GM20000 (cell line): Measurements from ENCODE around the gene HTT.

Experiments used
- DNase-seq: peaks from one replicate; pipeline ENCODE4 v3.0.0; 2012; ENCODE audit warnings: low spot score
- TF ChIP-seq, protein P1 (sequence below): IDR thresholded peaks from 2 replicates; pipeline ENCODE4 v1.5.1; 2012; ENCODE audit warnings: mild to moderate bottlenecking, control low read depth; ENCODE audit errors: extremely low read depth, missing control alignments

The HTT gene

DNA sequence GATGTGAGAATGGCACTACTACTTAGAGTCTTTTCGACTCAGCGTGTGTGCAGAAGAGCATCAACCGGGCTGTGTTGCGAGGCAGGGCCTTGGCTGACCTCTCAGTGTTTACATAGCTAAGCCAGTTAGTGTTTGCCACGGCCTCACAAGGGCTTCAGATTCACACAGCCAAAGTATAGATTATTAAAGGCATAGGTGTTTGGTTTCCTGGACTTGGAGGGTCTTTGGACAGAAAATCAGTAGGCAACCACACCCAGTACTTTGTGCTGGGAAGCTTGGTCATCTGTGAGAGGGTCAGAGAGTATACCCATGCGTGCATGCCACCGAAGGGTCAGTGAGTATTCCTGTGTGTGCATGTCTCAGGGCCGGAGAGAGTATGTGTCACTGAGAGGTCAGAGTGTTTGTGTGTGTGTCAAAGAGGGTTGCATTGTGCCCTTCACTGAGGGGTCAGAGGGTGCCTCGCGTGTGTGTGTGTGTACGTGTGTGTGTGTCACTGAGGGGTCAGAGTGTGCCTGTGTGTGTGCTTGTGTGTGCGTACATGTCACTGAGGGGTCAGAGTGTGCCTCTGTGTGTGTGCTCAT, 104.7 kb downstream of the HTT start:
- TF ChIP-seq, protein P1, sequence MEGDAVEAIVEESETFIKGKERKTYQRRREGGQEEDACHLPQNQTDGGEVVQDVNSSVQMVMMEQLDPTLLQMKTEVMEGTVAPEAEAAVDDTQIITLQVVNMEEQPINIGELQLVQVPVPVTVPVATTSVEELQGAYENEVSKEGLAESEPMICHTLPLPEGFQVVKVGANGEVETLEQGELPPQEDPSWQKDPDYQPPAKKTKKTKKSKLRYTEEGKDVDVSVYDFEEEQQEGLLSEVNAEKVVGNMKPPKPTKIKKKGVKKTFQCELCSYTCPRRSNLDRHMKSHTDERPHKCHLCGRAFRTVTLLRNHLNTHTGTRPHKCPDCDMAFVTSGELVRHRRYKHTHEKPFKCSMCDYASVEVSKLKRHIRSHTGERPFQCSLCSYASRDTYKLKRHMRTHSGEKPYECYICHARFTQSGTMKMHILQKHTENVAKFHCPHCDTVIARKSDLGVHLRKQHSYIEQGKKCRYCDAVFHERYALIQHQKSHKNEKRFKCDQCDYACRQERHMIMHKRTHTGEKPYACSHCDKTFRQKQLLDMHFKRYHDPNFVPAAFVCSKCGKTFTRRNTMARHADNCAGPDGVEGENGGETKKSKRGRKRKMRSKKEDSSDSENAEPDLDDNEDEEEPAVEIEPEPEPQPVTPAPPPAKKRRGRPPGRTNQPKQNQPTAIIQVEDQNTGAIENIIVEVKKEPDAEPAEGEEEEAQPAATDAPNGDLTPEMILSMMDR = no peak

DNA sequence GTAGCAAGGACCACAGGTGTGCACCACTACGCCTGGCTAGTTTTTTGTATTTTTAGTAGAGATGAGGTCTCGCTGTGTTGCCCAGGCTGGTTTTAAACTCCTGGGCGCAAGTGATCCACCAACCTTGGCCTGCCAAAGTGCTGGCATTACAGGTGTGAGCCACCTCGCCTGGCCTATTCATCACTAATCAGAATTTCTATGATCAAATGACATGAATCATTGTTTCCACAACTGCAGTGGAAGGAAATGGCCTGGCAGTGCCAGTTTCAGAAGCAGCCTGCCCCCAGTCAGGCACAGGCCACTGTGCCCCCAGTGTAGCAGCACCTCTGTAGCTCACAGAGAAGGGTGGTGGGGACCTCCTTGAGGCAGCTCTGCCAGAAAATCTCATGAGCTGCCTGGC, 108.5 kb downstream of the HTT start:
- TF ChIP-seq, protein P1 = no peak
- no peak for DNase-seq

More for the DNA sequence above, 104.7 kb downstream of the HTT start:
- DNase-seq = no peak

DNA sequence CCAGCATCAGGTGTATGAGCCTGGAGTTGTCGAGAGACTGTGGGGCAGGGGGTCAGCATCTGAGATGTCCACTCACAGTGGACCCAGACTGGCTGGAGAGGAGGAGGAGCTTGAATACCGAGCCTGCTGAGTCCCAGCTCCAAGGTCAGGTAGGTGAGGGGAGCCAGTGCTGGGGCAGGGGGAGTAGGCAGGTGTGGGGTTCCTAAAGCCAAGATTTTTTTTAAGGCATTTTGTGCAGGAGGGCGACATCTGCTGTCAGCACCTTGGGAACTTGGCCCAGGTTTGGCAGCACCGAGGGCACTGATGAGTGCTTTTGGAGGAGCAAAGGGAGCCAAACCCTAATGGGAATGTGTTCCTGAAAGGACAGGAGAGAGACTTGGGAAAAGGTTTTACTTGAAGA, 110.2 kb downstream of the HTT start:
- TF ChIP-seq, protein P1 = no peak
- DNase-seq = no peak

DNA sequence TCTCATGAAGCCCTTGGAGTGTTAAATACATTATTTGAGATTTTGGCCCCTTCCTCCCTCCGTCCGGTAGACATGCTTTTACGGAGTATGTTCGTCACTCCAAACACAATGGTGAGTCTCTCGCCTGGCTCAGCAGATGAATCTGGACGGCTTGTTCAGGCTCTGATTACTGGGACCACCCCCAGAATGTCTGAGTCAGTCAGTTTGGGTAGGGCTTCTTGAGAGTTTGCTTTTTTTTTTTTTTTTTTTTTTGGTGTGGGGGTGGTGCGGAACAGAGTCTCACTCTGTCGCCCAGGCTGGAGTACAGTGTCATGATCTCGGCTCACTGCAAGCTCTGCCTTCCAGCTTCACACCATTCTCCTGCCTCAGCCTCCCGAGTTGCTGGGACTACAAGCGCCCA, 112.1 kb downstream of the HTT start:
- no peak for DNase-seq
- TF ChIP-seq, protein P1 = no peak

DNA sequence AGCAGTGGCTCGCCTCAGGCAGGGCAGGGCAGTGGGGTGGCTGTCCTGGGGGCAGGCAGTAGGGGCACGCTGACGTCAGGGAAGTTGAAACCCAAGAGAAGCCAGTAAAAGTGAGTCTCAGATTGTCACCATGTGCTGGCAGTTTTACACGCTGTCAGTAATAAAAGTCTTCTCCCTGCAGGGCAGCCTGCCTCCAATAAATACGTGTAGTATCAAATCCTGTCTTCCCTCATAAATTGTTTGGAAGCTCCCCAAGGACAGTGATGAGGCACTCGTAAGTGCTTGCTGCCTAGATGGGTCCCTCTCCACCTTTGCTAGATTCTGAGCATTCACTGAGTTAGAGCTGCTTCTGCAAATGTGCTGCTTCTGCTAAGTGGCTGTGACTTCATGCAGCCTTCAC, 113.6 kb downstream of the HTT start:
- no peak for DNase-seq
- TF ChIP-seq, protein P1 = no peak

DNA sequence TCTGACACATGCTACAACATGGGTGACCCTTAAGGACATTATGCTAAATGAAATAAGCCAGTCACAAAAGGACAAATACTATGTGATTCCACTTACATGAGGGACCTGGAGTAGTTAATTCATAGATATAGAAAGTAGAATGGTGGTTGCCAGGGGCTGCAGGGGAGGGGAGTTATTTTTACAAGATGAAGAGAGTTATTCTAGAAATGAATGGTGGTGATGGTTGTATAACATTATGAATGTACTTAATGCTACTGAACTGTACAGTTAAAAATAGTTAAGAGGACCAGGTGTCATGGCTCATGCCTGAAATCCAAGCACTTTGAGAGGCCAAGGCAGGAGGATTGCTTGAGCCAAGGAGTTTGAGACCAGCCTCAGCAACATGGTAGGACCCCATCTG, 115.0 kb downstream of the HTT start:
- TF ChIP-seq, protein P1 = no peak
- DNase-seq = no peak

DNA sequence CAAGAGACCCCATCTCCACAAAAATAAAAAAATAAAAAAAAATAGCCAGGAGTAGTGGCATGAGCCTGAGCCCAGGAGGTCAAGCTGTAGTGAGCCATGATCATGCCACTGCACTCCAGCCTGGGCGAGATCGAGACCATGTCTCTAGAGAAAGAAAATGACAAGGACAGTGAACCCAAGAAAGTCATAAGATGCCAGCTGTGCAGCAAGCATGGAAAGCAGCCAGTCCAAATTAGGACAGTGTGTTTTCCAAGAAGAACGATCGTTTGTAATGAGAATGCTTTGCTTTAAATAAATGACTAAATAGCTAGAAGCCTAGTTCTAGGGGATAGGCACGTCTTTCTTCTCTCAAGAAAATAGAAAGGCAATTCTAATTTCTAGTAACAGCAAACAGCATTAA, 116.1 kb downstream of the HTT start:
- TF ChIP-seq, protein P1 = no peak

More for the DNA sequence above, 116.1 kb downstream of the HTT start:
- DNase-seq = no peak
